WTC11 (cell line): ENCODE data around the gene GTF3C1. TPM values are rescaled to one million over a fixed set of nuclear protein-coding genes. Genes with fewer than 3 reads are reported as not detected.

Experiments
- ATAC-seq: fragments of 200-7000 bp; cut with Tn5 transposase; 2 replicates; pipeline ENCODE4 v1.10.0; 2021; ENCODE audit warnings: mild to moderate bottlenecking, moderate library complexity
- CTCF ChIA-PET: fragments of 300-600 bp; sonication (Branson Sonifier 250); formaldehyde crosslinking; loops from one replicate; lab custom pipeline; 2021; ENCODE audit warnings: antibody characterized with exemption; lab: Charles Lee
- POLR2A ChIA-PET: fragments of 350-600 bp; sonication (Branson Sonifier 250); formaldehyde crosslinking; loops from one replicate; lab custom pipeline; 2021; ENCODE audit warnings: antibody characterized with exemption; lab: Charles Lee
- DNase-seq: peaks from one replicate; pipeline ENCODE4 v3.0.0; 2021; ENCODE audit warnings: low spot score
- H3K27ac Mint-ChIP-seq: 2 replicates; pipeline ENCODE4 v1.8.0; 2021; ENCODE audit warnings: mixed read lengths
- H3K27me3 Mint-ChIP-seq: 2 replicates; pipeline ENCODE4 v1.8.0; 2021; ENCODE audit warnings: low read depth, mild to moderate bottlenecking, moderate library complexity, mixed read lengths
- H3K36me3 Mint-ChIP-seq: 2 replicates; pipeline ENCODE4 v1.8.0; 2021; ENCODE audit warnings: mixed read lengths
- H3K4me1 Mint-ChIP-seq: 2 replicates; pipeline ENCODE4 v1.8.0; 2022; ENCODE audit warnings: mixed read lengths
- H3K4me3 Mint-ChIP-seq: 2 replicates; pipeline ENCODE4 v1.8.0; 2021; ENCODE audit warnings: mild to moderate bottlenecking, moderate library complexity, mixed read lengths
- H3K9me3 Mint-ChIP-seq: 2 replicates; pipeline ENCODE4 v1.8.0; 2021; ENCODE audit warnings: mixed read lengths
- ATF1 ChIP-seq: sonication (generic); formaldehyde crosslinking; IDR thresholded peaks from 2 replicates; pipeline ENCODE4 v1.8.1; 2023; ENCODE audit warnings: mild to moderate bottlenecking, moderate library complexity, missing genetic modification reagents
- CBFB ChIP-seq: sonication (generic); formaldehyde crosslinking; IDR thresholded peaks from 2 replicates; pipeline ENCODE4 v1.8.1; 2022; ENCODE audit warnings: mild to moderate bottlenecking, low read depth, missing genetic modification reagents
- CREM ChIP-seq: sonication (generic); formaldehyde crosslinking; IDR thresholded peaks from 2 replicates; pipeline ENCODE4 v1.8.1; 2022; ENCODE audit warnings: mild to moderate bottlenecking, missing genetic modification reagents, moderate library complexity
- EMX1 ChIP-seq: fragments of 250-450 bp; sonication (Bioruptor Pico); IDR thresholded peaks from 2 replicates; pipeline ENCODE4 v1.8.0; 2021; ENCODE audit warnings: mild to moderate bottlenecking
- FOXJ3 ChIP-seq: sonication (generic); formaldehyde crosslinking; IDR thresholded peaks from 2 replicates; pipeline ENCODE4 v1.9.0; 2021; ENCODE audit warnings: missing genetic modification reagents, mild to moderate bottlenecking, borderline replicate concordance
- GRHL2 ChIP-seq: fragments of 250-450 bp; sonication (Bioruptor Pico); IDR thresholded peaks from 2 replicates; pipeline ENCODE4 v1.8.0; 2022; ENCODE audit warnings: mild to moderate bottlenecking, moderate library complexity; ENCODE audit not compliant: insufficient replicate concordance, severe bottlenecking
- HMGXB4 ChIP-seq: sonication (generic); formaldehyde crosslinking; IDR thresholded peaks from 2 replicates; pipeline ENCODE4 v1.8.1; 2023; ENCODE audit warnings: mild to moderate bottlenecking, moderate library complexity, missing genetic modification reagents
- IRF2 ChIP-seq: sonication (generic); formaldehyde crosslinking; IDR thresholded peaks from 2 replicates; pipeline ENCODE4 v1.8.0; 2022; ENCODE audit warnings: low read depth, missing genetic modification reagents, borderline replicate concordance
- MLX ChIP-seq: sonication (generic); formaldehyde crosslinking; IDR thresholded peaks from 2 replicates; pipeline ENCODE4 v1.8.1; 2023; ENCODE audit warnings: mild to moderate bottlenecking, missing genetic modification reagents, moderate library complexity
- NFE2L1 ChIP-seq: sonication (generic); formaldehyde crosslinking; IDR thresholded peaks from 2 replicates; pipeline ENCODE4 v1.8.1; 2023; ENCODE audit warnings: missing genetic modification reagents
- PRDM15 ChIP-seq: sonication (generic); formaldehyde crosslinking; IDR thresholded peaks from 2 replicates; pipeline ENCODE4 v1.8.0; 2022; ENCODE audit warnings: missing genetic modification reagents
- SMAD3 ChIP-seq: sonication (generic); formaldehyde crosslinking; IDR thresholded peaks from 2 replicates; pipeline ENCODE4 v1.8.0; 2022; ENCODE audit warnings: missing genetic modification reagents, mild to moderate bottlenecking, borderline replicate concordance
- TCF7 ChIP-seq: sonication (generic); formaldehyde crosslinking; IDR thresholded peaks from 2 replicates; pipeline ENCODE4 v1.8.0; 2022; ENCODE audit warnings: mild to moderate bottlenecking, low read depth, missing genetic modification reagents, moderate library complexity
- TEAD4 ChIP-seq: sonication (generic); formaldehyde crosslinking; IDR thresholded peaks from 2 replicates; pipeline ENCODE4 v1.8.0; 2022; ENCODE audit warnings: mild to moderate bottlenecking, missing genetic modification reagents
- ZNF138 ChIP-seq: sonication (generic); formaldehyde crosslinking; conservative IDR thresholded peaks from 2 replicates; pipeline ENCODE4 v1.8.1; 2022; ENCODE audit warnings: mild to moderate bottlenecking, moderate library complexity, missing genetic modification reagents
- ZNF263 ChIP-seq: sonication (generic); formaldehyde crosslinking; IDR thresholded peaks from 2 replicates; pipeline ENCODE4 v1.8.1; 2022; ENCODE audit warnings: low read depth, mild to moderate bottlenecking, moderate library complexity, missing genetic modification reagents
- ZNF281 ChIP-seq: sonication (generic); formaldehyde crosslinking; IDR thresholded peaks from 2 replicates; pipeline ENCODE4 v1.8.0; 2023; ENCODE audit warnings: mild to moderate bottlenecking, missing genetic modification reagents
- ZNF396 ChIP-seq: fragments of 250-450 bp; sonication (Bioruptor Pico); IDR thresholded peaks from 2 replicates; pipeline ENCODE4 v1.8.0; 2021; ENCODE audit warnings: mild to moderate bottlenecking, moderate library complexity, borderline replicate concordance
- total RNA-seq: library from RNA; stranded (reverse); gene quantifications from 3 replicates; pipeline ENCODE4 v1.2.3, GENCODE V29; 2021
- TF ChIP-seq, protein P1 (sequence below): fragments of 200-600 bp; IDR thresholded peaks from 2 replicates; pipeline ENCODE4 v1.8.0; 2022; ENCODE audit warnings: antibody characterized with exemption
- TF ChIP-seq, protein P2 (sequence below): fragments of 250-450 bp; sonication (Bioruptor Pico); IDR thresholded peaks from 2 replicates; pipeline ENCODE4 v1.9.0; 2021; ENCODE audit warnings: mild to moderate bottlenecking
- TF ChIP-seq, protein P3 (sequence below): sonication (generic); formaldehyde crosslinking; IDR thresholded peaks from 2 replicates; pipeline ENCODE4 v1.8.0; 2022; ENCODE audit warnings: mild to moderate bottlenecking, missing genetic modification reagents
- TF ChIP-seq, protein P4 (sequence below): sonication (generic); formaldehyde crosslinking; IDR thresholded peaks from 2 replicates; pipeline ENCODE4 v1.8.1; 2022; ENCODE audit warnings: mild to moderate bottlenecking, missing genetic modification reagents, moderate library complexity, borderline replicate concordance

GTF3C1 gene
- total RNA-seq, 1 experiment from 2014 or later: 146 TPM

DNA sequence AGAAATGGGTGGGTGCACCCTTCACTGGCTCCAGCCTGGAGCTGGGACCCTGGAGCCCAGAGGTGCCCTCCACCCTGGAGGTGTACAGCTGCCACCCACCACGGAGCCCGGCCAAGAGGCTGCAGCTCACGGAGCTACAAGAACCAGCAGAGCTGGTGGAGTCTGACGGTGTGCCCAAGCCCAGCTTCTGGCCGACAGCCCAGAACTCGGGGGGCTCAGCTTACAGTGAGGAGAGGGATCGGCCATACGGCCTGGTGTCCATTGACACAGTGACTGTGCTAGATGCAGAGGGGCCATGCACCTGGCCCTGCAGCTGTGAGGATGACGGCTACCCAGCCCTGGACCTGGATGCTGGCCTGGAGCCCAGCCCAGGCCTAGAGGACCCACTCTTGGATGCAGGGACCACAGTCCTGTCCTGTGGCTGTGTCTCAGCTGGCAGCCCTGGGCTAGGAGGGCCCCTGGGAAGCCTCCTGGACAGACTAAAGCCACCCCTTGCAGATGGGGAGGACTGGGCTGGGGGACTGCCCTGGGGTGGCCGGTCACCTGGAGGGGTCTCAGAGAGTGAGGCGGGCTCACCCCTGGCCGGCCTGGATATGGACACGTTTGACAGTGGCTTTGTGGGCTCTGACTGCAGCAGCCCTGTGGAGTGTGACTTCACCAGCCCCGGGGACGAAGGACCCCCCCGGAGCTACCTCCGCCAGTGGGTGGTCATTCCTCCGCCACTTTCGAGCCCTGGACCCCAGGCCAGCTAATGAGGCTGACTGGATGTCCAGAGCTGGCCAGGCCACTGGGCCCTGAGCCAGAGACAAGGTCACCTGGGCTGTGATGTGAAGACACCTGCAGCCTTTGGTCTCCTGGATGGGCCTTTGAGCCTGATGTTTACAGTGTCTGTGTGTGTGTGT, 100.9 kb downstream of the GTF3C1 start:
- Mint-ChIP-seq H3K27me3 (no peaks in the 10 kb centered on the region; the same call in 1 of the 2 replicates), H3K4me1 (no peaks in the 10 kb centered on the region), H3K27ac (no peak overlapping the region), H3K36me3 (peaks cover 12% of the 10 kb centered on the region), H3K4me3 (no peak overlapping the region), H3K9me3 (peaks cover 20% of the 10 kb centered on the region)
- DNase-seq (no peak), ATAC-seq (no peak)
- CTCF ChIA-PET: interaction anchor here (1.1 kb wide), 1 partner anchor 268 kb away, joined by 3 read pairs; no protein-coding TSS in a partner anchor
- TF ChIP-seq ZNF263: no peak
- TF ChIP-seq TEAD4 (CRISPR knock-in tag): no peak
- TF ChIP-seq NFE2L1: no peak
- no peak for TF ChIP-seq HMGXB4 (CRISPR knock-in tag)
- TF ChIP-seq, protein P1, sequence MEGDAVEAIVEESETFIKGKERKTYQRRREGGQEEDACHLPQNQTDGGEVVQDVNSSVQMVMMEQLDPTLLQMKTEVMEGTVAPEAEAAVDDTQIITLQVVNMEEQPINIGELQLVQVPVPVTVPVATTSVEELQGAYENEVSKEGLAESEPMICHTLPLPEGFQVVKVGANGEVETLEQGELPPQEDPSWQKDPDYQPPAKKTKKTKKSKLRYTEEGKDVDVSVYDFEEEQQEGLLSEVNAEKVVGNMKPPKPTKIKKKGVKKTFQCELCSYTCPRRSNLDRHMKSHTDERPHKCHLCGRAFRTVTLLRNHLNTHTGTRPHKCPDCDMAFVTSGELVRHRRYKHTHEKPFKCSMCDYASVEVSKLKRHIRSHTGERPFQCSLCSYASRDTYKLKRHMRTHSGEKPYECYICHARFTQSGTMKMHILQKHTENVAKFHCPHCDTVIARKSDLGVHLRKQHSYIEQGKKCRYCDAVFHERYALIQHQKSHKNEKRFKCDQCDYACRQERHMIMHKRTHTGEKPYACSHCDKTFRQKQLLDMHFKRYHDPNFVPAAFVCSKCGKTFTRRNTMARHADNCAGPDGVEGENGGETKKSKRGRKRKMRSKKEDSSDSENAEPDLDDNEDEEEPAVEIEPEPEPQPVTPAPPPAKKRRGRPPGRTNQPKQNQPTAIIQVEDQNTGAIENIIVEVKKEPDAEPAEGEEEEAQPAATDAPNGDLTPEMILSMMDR: no peak
- TF ChIP-seq PRDM15 (CRISPR knock-in tag): no peak
- no peak for TF ChIP-seq MLX (CRISPR knock-in tag)
- TF ChIP-seq, protein P2, sequence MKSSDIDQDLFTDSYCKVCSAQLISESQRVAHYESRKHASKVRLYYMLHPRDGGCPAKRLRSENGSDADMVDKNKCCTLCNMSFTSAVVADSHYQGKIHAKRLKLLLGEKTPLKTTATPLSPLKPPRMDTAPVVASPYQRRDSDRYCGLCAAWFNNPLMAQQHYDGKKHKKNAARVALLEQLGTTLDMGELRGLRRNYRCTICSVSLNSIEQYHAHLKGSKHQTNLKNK (CRISPR knock-in tag): no peak
- no peak for TF ChIP-seq FOXJ3
- no peak for TF ChIP-seq ZNF281 (CRISPR knock-in tag)
- TF ChIP-seq TCF7 (CRISPR knock-in tag): no peak
- POLR2A ChIA-PET: no interaction called here

DNA sequence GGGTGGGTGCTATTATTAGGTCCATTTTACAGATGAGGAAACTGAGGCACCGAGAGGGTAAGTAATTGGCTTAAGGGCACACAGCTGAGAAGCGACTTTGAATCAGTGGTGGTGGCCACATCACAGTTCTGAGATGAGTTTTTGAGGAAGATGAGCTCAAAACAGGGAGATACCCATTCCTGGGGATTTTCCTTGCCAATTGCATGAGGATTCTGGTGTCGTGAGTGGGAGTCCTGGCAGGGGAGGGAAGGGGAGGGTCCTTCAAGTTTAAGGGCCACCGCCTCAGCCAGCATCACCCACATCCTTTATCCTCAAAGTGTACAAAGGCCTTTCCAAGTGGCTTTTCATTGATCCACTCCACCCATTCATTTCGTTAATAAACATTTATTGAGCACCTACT, 102.4 kb downstream of the GTF3C1 start:
- ChIA-PET CTCF (no interaction called here), POLR2A (no interaction called here)
- Mint-ChIP-seq H3K4me3 (no peak overlapping the region), H3K36me3 (peaks cover 12% of the 10 kb centered on the region), H3K27me3 (no peaks in the 10 kb centered on the region; the same call in 1 of the 2 replicates), H3K4me1 (no peaks in the 10 kb centered on the region), H3K27ac (no peak overlapping the region), H3K9me3 (peaks cover 15% of the 10 kb centered on the region)
- ATAC-seq (no peak), DNase-seq (no peak)
- no peak for TF ChIP-seq CBFB (CRISPR knock-in tag)
- TF ChIP-seq, protein P3, sequence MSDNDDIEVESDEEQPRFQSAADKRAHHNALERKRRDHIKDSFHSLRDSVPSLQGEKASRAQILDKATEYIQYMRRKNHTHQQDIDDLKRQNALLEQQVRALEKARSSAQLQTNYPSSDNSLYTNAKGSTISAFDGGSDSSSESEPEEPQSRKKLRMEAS: no peak
- no peak for TF ChIP-seq GRHL2 (CRISPR knock-in tag)
- no peak for TF ChIP-seq ATF1
- no peak for TF ChIP-seq SMAD3
- no peak for TF ChIP-seq ZNF396 (CRISPR knock-in tag)
- TF ChIP-seq EMX1 (CRISPR knock-in tag): no peak
- no peak for TF ChIP-seq ZNF138 (CRISPR knock-in tag)
- no peak for TF ChIP-seq CREM (CRISPR knock-in tag)
- TF ChIP-seq IRF2 (CRISPR knock-in tag): no peak
- TF ChIP-seq, protein P4, sequence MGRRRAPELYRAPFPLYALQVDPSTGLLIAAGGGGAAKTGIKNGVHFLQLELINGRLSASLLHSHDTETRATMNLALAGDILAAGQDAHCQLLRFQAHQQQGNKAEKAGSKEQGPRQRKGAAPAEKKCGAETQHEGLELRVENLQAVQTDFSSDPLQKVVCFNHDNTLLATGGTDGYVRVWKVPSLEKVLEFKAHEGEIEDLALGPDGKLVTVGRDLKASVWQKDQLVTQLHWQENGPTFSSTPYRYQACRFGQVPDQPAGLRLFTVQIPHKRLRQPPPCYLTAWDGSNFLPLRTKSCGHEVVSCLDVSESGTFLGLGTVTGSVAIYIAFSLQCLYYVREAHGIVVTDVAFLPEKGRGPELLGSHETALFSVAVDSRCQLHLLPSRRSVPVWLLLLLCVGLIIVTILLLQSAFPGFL (CRISPR knock-in tag): no peak
